DMS114 treated with DMSO at 0.1 percent for 48 hours (cell line): ENCODE measurements around the gene IPCEF1.
"Not testable (repeated sequence)": the region's sequence is repeated elsewhere in the genome, so short reads cannot be mapped to it uniquely, and the experiment has no call there.

Experiments used
- DNase-seq: peaks from one replicate; lab custom pipeline; 2025; ENCODE audit not compliant: unreplicated experiment; lab: John Stamatoyannopoulos, UW

The IPCEF1 gene

GRCh38 chr6:154228521-154228905 is 128.1 kb downstream of the IPCEF1 start:
- DNase-seq: no peak

DNA sequence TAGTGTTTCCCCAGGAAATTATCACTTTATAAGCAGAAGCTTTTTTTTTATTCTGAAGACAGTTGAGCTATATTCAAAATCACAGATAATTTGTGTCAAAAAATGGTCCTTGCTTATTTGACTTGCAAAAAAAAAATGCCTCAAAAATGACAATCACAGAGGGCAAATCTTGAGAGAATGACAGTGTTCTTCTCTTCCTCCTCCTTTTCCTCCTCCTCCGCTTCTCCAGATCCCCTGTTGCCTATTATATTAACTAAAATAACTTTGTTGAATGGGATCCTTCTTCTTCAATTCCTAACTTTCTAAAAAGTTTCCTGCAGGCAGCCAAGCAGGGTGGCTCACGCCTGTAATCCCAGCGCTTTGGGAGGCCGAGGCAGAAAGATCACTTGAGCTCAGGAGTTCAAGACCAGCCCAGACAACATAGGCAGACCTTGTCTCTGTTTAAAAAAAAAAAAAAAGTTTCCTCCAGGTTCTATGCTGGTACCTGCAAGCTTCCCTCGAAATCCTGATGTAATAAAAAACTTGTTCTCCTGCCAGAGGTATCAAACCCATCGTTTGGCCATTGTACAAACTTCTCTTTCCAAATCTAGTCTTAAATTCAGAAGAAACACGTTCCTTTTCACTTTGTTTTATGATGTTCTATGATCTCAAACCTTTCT is 128.6 kb downstream of the IPCEF1 start:
- DNase-seq: no peak

- DNase-seq: no peak
These were observed 130.1 kb downstream of the IPCEF1 start for GRCh38 chr6:154226461-154226860.

- DNase-seq: no peak
These were observed 133.3 kb downstream of the IPCEF1 start for GRCh38 chr6:154223296-154223695.

DNA sequence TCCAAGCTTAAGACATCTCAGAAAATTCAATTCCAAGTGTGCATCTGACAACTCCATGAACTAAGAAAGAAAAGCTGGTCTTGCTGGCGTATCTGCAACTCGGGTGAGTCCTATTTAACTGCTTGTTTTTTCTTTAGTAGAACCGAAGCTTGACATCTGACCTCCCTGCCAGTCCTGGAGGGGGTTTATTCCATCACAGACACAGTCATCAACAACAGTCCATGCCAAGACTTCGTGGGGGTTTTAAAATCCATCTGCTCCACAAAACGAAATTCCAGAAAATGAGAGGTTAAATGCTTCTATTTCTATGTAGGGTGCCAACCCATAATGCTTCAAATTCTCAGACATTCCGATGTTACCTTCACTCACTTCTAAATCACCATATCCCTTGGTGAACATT is 133.9 kb downstream of the IPCEF1 start:
- no peak for DNase-seq

- DNase-seq: no peak
These were observed 137.4 kb downstream of the IPCEF1 start for GRCh38 chr6:154219250-154219649.

DNA sequence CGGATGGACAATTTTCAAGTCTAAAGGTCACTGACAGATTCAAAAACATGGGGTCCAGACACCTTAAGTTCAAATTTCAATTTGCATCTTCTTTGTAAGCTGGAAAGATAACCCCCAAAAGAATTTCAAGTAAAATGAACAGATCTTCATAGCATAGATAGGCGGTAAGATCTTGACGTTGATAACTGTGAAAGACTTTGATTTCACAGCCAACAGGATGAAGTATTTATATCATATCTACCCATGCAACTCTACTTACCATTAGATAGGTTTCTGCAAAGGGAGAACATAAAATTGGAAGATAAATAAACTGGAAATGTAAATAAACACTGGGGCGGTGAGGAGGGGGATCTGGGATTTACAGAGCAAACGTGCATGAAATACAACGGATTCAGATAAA is 137.8 kb downstream of the IPCEF1 start:
- no peak for DNase-seq

- no peak for DNase-seq
These were observed 138.3 kb downstream of the IPCEF1 start for GRCh38 chr6:154218301-154218700.

- DNase-seq: no peak
These were observed 142.8 kb downstream of the IPCEF1 start for GRCh38 chr6:154213782-154214181.

DNA sequence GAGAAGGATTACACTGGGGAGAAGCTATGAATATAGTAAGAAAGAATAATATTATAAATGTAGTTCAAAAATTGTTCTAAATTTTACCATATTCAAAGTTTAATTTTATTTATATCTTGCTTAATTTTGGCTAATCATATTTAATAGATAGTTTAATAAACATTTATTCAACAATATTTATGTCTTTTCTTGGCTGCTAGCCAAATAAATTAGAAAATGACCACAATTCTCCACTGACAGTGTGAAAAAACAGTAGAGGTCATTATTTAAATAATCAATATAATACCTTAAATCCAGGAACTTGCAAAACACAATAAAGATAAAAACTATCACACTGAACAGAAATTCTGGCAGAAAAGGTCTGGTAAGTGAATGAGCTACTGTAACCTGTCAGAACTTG is 145.9 kb downstream of the IPCEF1 start:
- no peak for DNase-seq

- DNase-seq: no peak
These were observed 147.0 kb downstream of the IPCEF1 start for GRCh38 chr6:154209555-154209954.

DNA sequence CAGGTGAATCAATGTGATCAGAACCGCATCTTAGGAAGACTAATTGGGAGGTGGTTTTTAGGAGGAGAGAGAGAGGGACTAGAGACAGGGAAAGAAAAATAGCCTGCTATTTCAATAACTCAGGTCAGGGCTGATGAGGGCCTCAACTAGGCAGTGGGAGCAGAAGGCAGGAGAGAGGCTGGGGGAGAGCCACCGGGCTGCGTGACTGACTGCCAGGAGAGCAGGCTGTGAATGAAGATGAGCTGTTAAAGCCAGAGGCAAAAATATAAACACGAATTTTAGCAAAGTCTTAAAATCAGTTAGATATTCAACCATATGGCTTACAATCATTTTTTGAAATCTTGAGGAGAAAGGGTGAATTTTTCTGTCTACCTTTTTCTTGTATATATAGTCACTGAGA is 149.6 kb downstream of the IPCEF1 start:
- no peak for DNase-seq

DNA sequence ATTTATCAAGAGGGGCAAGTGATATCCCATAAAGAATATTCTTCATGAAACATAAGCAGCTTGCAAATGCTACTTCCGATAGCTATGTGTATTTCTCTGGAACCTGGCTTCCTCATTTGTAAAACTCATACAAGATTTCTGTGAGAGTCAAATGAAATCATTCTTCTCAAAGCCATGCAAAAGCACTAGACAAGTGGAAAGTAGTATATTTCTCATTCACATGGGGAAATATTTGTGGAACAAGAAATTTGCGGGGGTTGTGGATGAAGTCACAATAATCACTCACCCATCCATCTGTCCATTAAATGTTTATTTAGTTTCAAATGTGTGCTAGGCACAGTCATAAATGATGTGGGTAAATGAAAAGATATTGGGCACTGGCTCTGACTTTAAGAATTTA is 150.5 kb downstream of the IPCEF1 start:
- no peak for DNase-seq

DNA sequence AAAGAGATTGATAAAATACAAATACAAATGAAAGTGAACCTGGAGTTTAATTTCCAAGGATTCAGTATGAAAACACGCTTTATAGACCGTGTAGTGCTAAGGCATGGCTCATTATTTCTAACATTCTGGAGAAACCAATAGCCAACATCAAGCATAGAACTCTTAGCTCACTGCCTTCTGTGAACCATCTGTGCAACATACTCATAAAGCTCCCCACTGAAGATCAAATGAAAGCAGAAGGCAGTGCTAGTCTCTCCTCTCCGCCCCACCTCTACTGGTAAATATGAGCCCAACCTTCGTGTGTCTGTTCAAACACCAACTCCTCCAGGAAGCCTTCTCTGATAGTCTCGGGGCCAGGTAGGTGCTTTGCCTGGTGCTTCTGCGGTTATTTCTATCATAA is 153.6 kb downstream of the IPCEF1 start:
- no peak for DNase-seq

- no peak for DNase-seq
These were observed 154.3 kb downstream of the IPCEF1 start for GRCh38 chr6:154202339-154202738.

DNA sequence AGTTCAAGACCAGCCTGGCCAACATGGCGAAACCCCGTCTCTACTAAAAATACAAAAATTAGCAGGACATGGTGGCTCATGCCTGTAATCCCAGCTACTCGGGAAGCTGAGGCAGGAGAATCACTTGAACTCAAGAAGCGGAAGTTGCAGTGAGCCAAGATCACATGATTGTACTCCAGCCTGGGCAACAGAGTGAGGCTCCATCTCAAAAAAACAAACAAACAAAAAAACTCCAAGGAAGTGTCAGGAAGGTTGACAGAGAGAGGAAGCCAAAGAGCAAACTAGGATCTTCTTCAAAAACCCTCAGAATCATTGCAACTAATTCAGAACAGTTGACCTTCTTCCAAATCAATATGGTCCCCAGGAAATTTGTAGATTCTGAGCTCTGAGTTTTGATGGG is 154.9 kb downstream of the IPCEF1 start:
- not testable (repeated sequence) for DNase-seq

DNA sequence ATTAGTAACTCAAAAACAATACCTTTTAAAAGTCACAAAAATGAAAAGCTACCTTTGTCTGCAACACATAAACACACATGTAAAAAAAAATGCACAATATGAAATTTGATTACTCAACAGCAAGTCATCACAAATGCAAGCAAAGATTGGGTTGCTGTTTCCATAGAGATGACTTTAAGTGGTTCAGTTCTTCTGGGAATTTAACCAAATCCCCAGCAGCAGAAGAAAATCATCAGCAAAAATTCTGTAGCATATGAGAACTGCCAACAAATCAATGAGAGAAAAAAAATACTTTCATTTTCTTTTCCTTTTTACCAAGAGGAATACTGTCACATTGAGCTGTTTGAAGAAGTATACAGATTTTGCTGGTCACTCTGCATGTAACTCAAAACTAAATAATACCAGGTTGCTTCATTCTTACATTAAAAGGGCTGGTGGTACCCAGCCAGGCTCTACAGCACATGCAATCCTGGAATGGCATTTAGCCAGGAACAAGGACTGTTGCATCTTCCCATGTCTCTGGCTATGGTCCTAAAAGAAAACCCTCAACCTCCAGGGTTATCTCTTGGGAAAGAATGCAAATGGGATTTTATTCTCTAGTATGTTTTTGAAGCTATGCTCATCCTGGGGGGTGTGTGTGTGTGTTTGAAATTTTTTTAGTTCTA is 159.3 kb downstream of the IPCEF1 start:
- DNase-seq: no peak

GRCh38 chr6:154196333-154196885 is 160.2 kb downstream of the IPCEF1 start:
- no peak for DNase-seq

DNA sequence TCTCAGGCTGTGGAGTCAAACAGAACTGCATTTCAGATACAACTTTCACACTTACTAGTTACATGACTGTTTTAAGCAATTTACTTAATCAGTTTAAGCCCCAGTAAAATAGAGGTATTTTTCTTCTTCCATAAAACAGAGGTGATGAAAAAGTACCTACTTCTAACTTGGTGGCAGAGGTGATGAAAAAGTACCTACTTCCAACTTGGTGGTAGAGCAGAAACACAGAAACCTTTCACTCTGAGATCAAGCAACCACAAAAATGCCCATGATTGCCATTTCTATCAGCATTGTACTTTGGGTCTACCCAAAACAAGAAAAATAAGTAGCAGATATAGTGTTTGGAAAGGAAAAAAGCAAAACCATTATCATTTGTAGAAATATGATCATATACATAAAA is 168.9 kb downstream of the IPCEF1 start:
- no peak for DNase-seq

DNA sequence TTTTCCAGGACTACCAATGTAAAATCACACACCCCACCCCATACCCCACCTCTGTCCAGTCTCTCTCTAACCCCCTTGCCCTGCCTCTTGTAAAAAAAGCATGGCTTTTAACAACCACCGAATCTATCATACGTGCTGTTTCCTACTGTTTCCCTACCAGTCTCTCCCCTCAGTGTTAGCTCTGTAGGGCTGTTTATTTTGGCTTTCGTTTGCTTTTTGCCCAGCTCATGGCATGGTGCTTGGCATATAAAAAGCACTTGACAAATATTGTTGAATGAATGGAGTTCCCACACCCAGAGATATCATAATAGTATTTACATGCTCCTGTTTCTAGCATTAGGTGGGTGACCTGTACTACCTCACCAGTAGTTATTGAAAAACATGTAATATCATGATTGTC is 169.4 kb downstream of the IPCEF1 start:
- DNase-seq: no peak

DNA sequence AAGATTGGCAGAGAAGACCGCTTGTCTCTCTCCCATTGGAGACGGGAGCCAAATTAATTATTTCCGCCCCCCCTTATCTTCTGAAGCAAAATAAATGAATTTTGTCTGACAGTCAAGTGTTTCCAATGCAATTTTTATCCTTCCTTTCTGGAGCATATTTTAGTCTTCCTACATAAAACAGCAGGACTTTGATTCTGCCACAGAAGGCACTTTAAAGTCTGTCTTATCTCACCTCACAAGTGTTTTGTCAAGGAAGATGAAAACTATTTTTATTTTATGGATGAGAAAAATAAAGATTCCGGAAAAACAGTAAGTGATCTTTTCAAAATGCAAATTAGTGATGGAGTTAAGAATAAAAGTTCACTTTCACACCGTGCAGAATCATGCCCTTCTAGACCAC is 177.2 kb downstream of the IPCEF1 start:
- no peak for DNase-seq

GRCh38 chr6:154172393-154172792 is 184.2 kb downstream of the IPCEF1 start:
- DNase-seq: not testable (repeated sequence)

- no peak for DNase-seq
These were observed 186.5 kb downstream of the IPCEF1 start for GRCh38 chr6:154170106-154170505.
